GM18511 (cell line): ENCODE results near the gene FOXD4.
A peak's percentile ranks its signal among the peaks of the same experiment; 100 is the strongest.
"Not testable (repeated sequence)": the region's sequence is repeated elsewhere in the genome, so short reads cannot be mapped to it uniquely, and the experiment has no call there.

Source experiments
- ATAC-seq: cut with Tn5 transposase; IDR thresholded peaks from one replicate; pipeline ENCODE4 v1.9.1; 2021; ENCODE audit warnings: mild to moderate bottlenecking, moderate library complexity; ENCODE audit not compliant: unreplicated experiment

The FOXD4 gene

DNA sequence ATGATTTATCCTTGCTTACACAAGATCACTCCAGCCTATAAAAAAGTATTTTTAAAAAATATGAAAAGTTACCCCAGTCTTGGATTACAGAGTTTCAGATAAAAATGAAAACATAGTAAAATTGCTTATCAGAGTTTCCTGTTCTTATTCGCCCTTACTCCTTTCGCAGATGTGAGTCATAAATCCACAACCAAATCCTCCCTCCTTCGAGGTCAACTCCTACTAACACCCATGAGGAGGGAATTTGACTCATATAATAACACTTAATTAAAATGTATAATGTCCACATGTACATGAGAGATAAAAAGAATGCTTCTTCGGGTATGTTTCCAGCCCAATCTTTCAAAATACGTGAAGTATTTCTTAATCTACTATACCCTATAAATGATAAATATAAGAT, 23.9 kb downstream of the FOXD4 start:
- not testable (repeated sequence) for ATAC-seq

DNA sequence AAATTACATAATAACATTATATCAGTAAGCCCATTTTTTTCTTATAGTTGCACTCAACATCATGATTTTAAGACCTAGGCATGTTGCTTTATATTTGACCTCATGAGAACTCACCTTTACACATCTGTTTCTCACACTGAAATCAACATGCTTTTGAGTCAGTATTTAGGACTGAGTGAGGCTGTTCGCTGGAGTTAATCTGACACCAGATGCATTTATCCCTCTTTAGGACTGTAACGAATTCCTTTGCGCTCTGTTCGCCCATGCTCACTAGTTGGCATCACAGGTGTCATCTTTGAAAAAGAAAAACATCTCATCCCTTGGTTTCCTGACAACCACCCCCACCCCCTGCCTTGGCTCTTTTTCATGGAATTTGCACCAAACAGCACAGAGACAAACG, 24.3 kb downstream of the FOXD4 start:
- ATAC-seq: not testable (repeated sequence)

DNA sequence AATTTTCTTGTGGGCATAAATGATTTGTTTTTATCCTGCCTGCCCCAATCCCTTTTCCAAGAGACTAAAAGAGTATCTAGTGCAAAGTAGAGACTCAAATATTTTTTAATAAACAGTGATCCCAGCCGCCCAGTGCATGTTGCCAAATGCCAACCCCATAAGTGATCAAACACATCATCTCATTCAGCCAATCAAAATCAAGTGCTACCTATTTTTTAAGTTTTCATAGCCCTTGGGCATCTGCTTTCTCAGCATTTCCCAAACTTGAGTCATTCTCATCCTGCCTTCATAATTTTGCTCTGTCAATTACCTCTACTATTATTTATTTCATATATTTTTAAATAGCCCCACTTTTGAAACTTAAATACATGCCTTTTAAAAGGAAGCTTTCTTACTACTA, 27.4 kb downstream of the FOXD4 start:
- not testable (repeated sequence) for ATAC-seq

DNA sequence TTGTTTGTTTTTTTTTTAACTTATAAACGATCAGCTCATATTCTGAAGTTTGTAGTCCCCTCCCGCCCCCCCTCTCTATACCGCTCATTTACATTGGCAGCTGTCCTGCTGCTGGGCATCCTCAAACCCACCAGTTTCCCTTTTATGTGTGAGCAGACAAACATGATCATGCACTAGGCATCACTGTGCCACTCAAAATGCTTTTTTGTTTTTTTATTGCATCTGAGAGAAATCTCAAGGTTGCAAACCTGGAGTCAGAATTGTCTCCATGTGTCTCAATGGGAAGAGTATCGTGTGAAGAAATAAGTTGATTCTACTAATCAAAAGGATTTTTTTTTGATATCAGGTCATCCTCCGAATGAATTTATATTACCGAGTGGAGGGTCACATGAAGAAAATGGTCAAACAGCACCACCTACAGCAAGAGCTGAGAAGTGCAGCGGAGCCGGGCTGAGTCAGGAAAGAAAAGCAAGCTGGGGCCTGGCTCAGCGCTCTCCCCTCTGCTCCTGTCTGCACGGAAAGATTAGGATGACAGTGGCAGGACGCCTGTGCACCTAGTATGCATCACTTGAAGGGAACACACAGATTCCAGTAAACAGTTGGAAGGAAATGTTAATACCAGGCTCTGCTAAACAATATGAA, 29.7 kb downstream of the FOXD4 start:
- ATAC-seq: peak; percentile 94

- ATAC-seq: not testable (repeated sequence)
Measured at GRCh38 chr9:87860-88259, 30.4 kb downstream of the FOXD4 start.

GRCh38 chr9:87105-87504, 31.1 kb downstream of the FOXD4 start:
- not testable (repeated sequence) for ATAC-seq

- not testable (repeated sequence) for ATAC-seq
Measured at GRCh38 chr9:86697-87096, 31.5 kb downstream of the FOXD4 start.

- not testable (repeated sequence) for ATAC-seq
Measured at GRCh38 chr9:82932-83689, 35.1 kb downstream of the FOXD4 start.

GRCh38 chr9:78333-78732, 39.9 kb downstream of the FOXD4 start:
- ATAC-seq: not testable (repeated sequence)

GRCh38 chr9:76389-76788, 41.8 kb downstream of the FOXD4 start:
- not testable (repeated sequence) for ATAC-seq

GRCh38 chr9:73900-74525, 44.2 kb downstream of the FOXD4 start:
- ATAC-seq: not testable (repeated sequence)

DNA sequence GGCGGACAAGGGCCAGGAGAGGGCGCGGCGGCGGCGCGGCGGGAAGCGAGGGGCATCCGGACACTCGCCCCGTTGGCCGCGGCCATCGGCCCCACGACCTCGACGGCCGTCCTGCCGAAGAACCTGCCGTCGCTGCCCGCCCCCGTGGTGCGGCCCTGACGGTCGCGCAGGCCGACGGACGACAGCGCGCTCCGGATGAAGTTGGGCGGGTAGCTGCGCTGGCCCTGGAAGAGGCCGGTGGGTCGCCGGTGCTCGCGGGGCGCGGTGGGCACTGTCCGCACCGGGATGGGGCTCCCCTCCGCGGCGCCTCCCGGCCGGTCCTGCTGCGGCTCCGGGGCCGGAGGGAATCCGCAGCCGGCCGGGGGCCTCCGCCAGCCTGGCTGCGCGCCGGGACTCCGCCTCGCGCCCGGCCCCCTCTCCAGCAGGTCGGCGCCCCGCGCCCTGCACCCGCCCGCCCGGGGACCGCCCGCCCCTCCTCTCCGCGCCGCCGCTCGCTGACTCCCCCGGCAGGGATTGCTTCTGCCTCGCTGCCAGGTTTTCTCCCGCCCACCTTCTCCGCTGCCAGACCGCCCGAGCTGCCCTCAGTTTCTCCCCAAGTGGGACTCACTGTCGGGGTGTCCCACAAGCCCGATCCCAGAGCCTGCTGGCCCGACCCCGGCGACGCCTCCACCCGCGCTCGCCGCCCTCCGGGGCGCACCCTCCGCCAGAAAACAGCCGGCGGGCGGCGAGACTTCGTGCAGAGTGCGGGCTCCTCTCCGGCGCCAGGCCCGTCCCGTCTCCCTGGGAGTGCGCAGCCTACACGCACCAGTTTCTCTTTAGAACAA, 44.9 kb downstream of the FOXD4 start:
- not testable (repeated sequence) for ATAC-seq
